ENCODE measurements around the gene RPUSD2. TPM values are rescaled to one million over a fixed set of nuclear protein-coding genes. Genes with fewer than 3 reads are reported as not detected.

RPUSD2 gene
- total RNA-seq, 4 donors from 2014 or later: 8.7 to 13.5 (median 10.6) TPM

DNA sequence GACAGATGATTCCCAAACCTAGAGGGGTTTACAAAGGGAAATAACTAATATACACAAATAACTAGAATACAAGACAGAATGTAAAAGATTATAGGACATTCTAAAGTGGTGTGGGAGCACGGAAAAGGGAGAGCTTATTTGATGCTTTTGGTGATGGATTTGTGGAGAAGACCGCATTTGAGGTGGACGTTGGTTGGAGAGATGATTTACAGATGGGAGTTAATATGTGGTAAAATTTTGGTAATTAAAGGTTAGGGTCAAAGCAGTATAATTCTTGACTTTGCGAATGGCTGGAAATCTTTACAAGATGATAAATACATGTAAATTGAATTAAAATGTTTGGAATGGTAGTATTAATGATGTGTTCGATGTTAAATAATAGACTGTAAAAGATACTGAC, 26.1 kb downstream of the RPUSD2 start:
- Histone ChIP-seq H3K27ac (replicated peaks in 1 of 4) (no peak overlapping the region), H3K36me3 (no peaks in the 10 kb centered on the region), H3K4me3 (peak overlapping the region in 1 of 4 donors; percentile 55), H3K9me3 (no peaks in the 10 kb centered on the region), H3K27me3 (peaks cover 0 to 19% (median 0%) of the 10 kb centered on the region in 4 donors), H3K4me1 (peaks cover 8 to 15% (median 11%) of the 10 kb centered on the region in 4 donors)
- DNase-seq (ENCODE audit: extremely low spot score): peak; percentile 3
- WGBS: 46% methylated on average over 5 of the region's 5 CpGs
- intact Hi-C loops (cut with DNase I): loop anchor here (10.0 kb wide), 1 partner anchor 150 kb away; the partner anchor contains the start of gene BAHD1
- TF ChIP-seq, protein P1, sequence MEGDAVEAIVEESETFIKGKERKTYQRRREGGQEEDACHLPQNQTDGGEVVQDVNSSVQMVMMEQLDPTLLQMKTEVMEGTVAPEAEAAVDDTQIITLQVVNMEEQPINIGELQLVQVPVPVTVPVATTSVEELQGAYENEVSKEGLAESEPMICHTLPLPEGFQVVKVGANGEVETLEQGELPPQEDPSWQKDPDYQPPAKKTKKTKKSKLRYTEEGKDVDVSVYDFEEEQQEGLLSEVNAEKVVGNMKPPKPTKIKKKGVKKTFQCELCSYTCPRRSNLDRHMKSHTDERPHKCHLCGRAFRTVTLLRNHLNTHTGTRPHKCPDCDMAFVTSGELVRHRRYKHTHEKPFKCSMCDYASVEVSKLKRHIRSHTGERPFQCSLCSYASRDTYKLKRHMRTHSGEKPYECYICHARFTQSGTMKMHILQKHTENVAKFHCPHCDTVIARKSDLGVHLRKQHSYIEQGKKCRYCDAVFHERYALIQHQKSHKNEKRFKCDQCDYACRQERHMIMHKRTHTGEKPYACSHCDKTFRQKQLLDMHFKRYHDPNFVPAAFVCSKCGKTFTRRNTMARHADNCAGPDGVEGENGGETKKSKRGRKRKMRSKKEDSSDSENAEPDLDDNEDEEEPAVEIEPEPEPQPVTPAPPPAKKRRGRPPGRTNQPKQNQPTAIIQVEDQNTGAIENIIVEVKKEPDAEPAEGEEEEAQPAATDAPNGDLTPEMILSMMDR (IDR thresholded peaks at IDR 0.05): no peak
- no peak for TF ChIP-seq POLR2A (IDR thresholded peaks at IDR 0.05; ENCODE audit: low read depth)

DNA sequence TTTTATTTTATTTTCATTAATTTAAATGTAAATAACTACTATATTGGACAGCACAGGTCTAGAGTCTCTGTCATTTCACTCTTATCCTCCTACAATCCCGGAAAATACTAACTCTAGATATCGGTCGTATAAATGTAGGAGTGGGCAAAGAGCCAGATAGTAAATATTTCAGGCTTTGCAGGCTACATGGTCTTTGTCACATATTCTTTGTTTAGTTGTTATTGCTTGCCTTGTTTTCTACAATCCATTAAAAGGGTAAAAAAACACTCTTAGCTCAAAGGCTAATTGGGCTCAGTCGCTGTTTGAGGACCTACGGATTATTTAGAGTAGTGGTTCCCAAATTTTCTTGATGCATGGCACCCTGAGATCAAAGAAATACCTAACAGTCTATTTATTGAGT, 26.7 kb downstream of the RPUSD2 start:
- Histone ChIP-seq H3K27ac (replicated peaks in 1 of 4) (no peak overlapping the region), H3K9me3 (no peaks in the 10 kb centered on the region), H3K36me3 (no peaks in the 10 kb centered on the region), H3K4me1 (peaks cover 8 to 13% (median 11%) of the 10 kb centered on the region in 4 donors), H3K4me3 (no peak overlapping the region), H3K27me3 (peaks cover 0 to 19% (median 0%) of the 10 kb centered on the region in 4 donors)
- DNase-seq (ENCODE audit: extremely low spot score): peak; percentile 14
- intact Hi-C loops (cut with DNase I): loop anchor here (10.0 kb wide), 1 partner anchor 151 kb away; the partner anchor contains the start of gene BAHD1
- 75% methylated on average over 5 of the region's 5 CpGs for WGBS
- TF ChIP-seq, protein P1 (IDR thresholded peaks at IDR 0.05): no peak
- TF ChIP-seq POLR2AphosphoS5 (IDR thresholded peaks at IDR 0.05) (no peak), POLR2A (IDR thresholded peaks at IDR 0.05; ENCODE audit: low read depth) (no peak), EP300 (IDR thresholded peaks at IDR 0.05) (no peak)

DNA sequence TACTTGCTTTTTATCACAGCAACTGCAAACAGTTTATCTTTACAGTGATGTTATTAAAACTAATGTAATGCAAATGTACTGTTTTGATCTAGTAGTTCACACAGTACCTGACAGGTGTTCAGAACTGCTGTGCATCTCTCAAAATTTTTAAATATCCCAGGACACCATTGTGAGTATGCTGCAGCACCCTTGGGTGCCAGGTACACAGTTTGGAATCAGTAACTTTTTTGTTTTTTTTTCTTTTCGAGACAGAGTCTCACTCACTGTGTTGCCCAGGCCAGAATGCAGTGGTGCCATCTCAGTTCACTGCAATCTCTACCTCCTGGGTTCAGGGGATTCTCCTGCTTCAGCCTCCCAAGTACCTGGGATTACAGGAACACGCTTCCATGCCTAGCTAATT, 27.9 kb downstream of the RPUSD2 start:
- peaks cover 0 to 19% (median 0%) of the 10 kb centered on the region in 4 donors for H3K27me3 ChIP-seq
- no peaks in the 10 kb centered on the region for H3K36me3 ChIP-seq
- no peaks in the 10 kb centered on the region for H3K9me3 ChIP-seq
- 100% methylated on average over 2 of the region's 2 CpGs for WGBS
- intact Hi-C loops (cut with DNase I): loop anchor here (10.0 kb wide), 1 partner anchor 152 kb away; the partner anchor contains the start of gene BAHD1
- peaks cover 8 to 13% (median 11%) of the 10 kb centered on the region in 4 donors for H3K4me1 ChIP-seq
- no peak overlapping the region for H3K4me3 ChIP-seq
- no peak overlapping the region for H3K27ac ChIP-seq (replicated peaks in 1 of 4)
- TF ChIP-seq, protein P1 (IDR thresholded peaks at IDR 0.05): no peak
- no peak for TF ChIP-seq POLR2A (IDR thresholded peaks at IDR 0.05; ENCODE audit: low read depth)
- DNase-seq (ENCODE audit: extremely low spot score): peak; percentile 60

- H3K4me1 ChIP-seq: peaks cover 8 to 13% (median 11%) of the 10 kb centered on the region in 4 donors
- TF ChIP-seq, protein P1 (IDR thresholded peaks at IDR 0.05): no peak
- no peak for TF ChIP-seq POLR2A (IDR thresholded peaks at IDR 0.05; ENCODE audit: low read depth)
- no peaks in the 10 kb centered on the region for H3K36me3 ChIP-seq
- no peak overlapping the region for H3K27ac ChIP-seq (replicated peaks in 1 of 4)
- H3K27me3 ChIP-seq: peaks cover 0 to 19% (median 0%) of the 10 kb centered on the region in 4 donors
- no peaks in the 10 kb centered on the region for H3K9me3 ChIP-seq
- intact Hi-C loops (cut with DNase I): loop anchor here (10.0 kb wide), 1 partner anchor 153 kb away; the partner anchor contains the start of gene BAHD1
- 74% methylated on average over 3 of the region's 3 CpGs for WGBS
- no peak overlapping the region for H3K4me3 ChIP-seq
- DNase-seq (ENCODE audit: extremely low spot score): no peak
These were observed 29.0 kb downstream of the RPUSD2 start for GRCh38 chr15:40598126-40598525.

- intact Hi-C loops (cut with DNase I): loop anchor here (10.0 kb wide), 1 partner anchor 154 kb away; the partner anchor contains the start of gene BAHD1
- Histone ChIP-seq H3K4me1 (peaks cover 8 to 12% (median 10%) of the 10 kb centered on the region in 4 donors), H3K4me3 (no peak overlapping the region), H3K27me3 (peaks cover 0 to 19% (median 0%) of the 10 kb centered on the region in 4 donors), H3K36me3 (no peaks in the 10 kb centered on the region), H3K27ac (replicated peaks in 1 of 4) (no peak overlapping the region), H3K9me3 (no peaks in the 10 kb centered on the region)
- TF ChIP-seq POLR2AphosphoS5 (IDR thresholded peaks at IDR 0.05) (no peak), POLR2A (IDR thresholded peaks at IDR 0.05; ENCODE audit: low read depth) (no peak), EP300 (IDR thresholded peaks at IDR 0.05) (no peak)
- TF ChIP-seq, protein P1 (IDR thresholded peaks at IDR 0.05): no peak
- DNase-seq (ENCODE audit: extremely low spot score): no peak
- 85% methylated on average over 4 of the region's 4 CpGs for WGBS
These were observed 29.6 kb downstream of the RPUSD2 start for GRCh38 chr15:40598672-40599071.
